Measurements from ENCODE around the gene SPRED1.

SPRED1 gene

GRCh38 chr15:38225381-38225780 lies 27.3 kb upstream of the SPRED1 start:
- no peak for TF ChIP-seq CTCF (IDR thresholded peaks at IDR 0.05; ENCODE audit: low read depth, low read length, poor library complexity, severe bottlenecking)
- TF ChIP-seq EZH2phosphoT487 (IDR thresholded peaks at IDR 0.05; ENCODE audit: borderline replicate concordance, low read length): no peak
- no peaks in the 10 kb centered on the region for H3K79me2 ChIP-seq (ENCODE audit: control insufficient read depth, low read length)
- H3K4me3 ChIP-seq (ENCODE audit: low read length): no peak overlapping the region
- H3K4me2 ChIP-seq (ENCODE audit: low read length): no peak overlapping the region
- H3F3A ChIP-seq (ENCODE audit: control insufficient read depth, insufficient read depth): no peaks in the 10 kb centered on the region
- H3K36me3 ChIP-seq (ENCODE audit: control insufficient read depth, low read length): no peaks in the 10 kb centered on the region
- no peak overlapping the region for H3K27ac ChIP-seq (ENCODE audit: low read depth, low read length)
- no peaks in the 10 kb centered on the region for H3K9me2 ChIP-seq (replicated peaks; ENCODE audit: control insufficient read depth, low read length)
- no peaks in the 10 kb centered on the region for H3K4me1 ChIP-seq (ENCODE audit: control insufficient read depth, low read length)
- no peaks in the 10 kb centered on the region for H3K9me3 ChIP-seq (ENCODE audit: control insufficient read depth, insufficient read depth, low read length)
- H4K20me1 ChIP-seq (ENCODE audit: control insufficient read depth, insufficient read depth, low read depth, low read length): no peaks in the 10 kb centered on the region
- no peaks in the 10 kb centered on the region for H3K27me3 ChIP-seq (ENCODE audit: control insufficient read depth, low read length)

- Histone ChIP-seq H3K4me2 (ENCODE audit: low read length) (no peak overlapping the region), H3K4me1 (ENCODE audit: control insufficient read depth, low read length) (no peaks in the 10 kb centered on the region), H4K20me1 (ENCODE audit: control insufficient read depth, insufficient read depth, low read depth, low read length) (no peaks in the 10 kb centered on the region), H3K4me3 (ENCODE audit: low read length) (no peak overlapping the region), H3K27ac (ENCODE audit: low read depth, low read length) (no peak overlapping the region), H3K9me2 (replicated peaks; ENCODE audit: control insufficient read depth, low read length) (no peaks in the 10 kb centered on the region), H3F3A (ENCODE audit: control insufficient read depth, insufficient read depth) (no peaks in the 10 kb centered on the region), H3K79me2 (ENCODE audit: control insufficient read depth, low read length) (no peaks in the 10 kb centered on the region), H3K36me3 (ENCODE audit: control insufficient read depth, low read length) (no peaks in the 10 kb centered on the region), H3K9me3 (ENCODE audit: control insufficient read depth, insufficient read depth, low read length) (no peaks in the 10 kb centered on the region), H3K27me3 (ENCODE audit: control insufficient read depth, low read length) (no peaks in the 10 kb centered on the region)
- TF ChIP-seq EZH2phosphoT487 (IDR thresholded peaks at IDR 0.05; ENCODE audit: borderline replicate concordance, low read length): no peak
- TF ChIP-seq CTCF (IDR thresholded peaks at IDR 0.05; ENCODE audit: low read depth, low read length, poor library complexity, severe bottlenecking): no peak
These were observed 25.9 kb upstream of the SPRED1 start for GRCh38 chr15:38226608-38227266.

GRCh38 chr15:38227941-38228340 lies 24.7 kb upstream of the SPRED1 start:
- Histone ChIP-seq H3K27me3 (ENCODE audit: control insufficient read depth, low read length) (no peaks in the 10 kb centered on the region), H3K27ac (ENCODE audit: low read depth, low read length) (no peak overlapping the region), H3K4me1 (ENCODE audit: control insufficient read depth, low read length) (no peaks in the 10 kb centered on the region), H3K36me3 (ENCODE audit: control insufficient read depth, low read length) (no peaks in the 10 kb centered on the region), H3K4me3 (ENCODE audit: low read length) (no peak overlapping the region), H3K9me3 (ENCODE audit: control insufficient read depth, insufficient read depth, low read length) (no peaks in the 10 kb centered on the region), H3K9me2 (replicated peaks; ENCODE audit: control insufficient read depth, low read length) (no peaks in the 10 kb centered on the region), H3F3A (ENCODE audit: control insufficient read depth, insufficient read depth) (no peaks in the 10 kb centered on the region), H3K4me2 (ENCODE audit: low read length) (no peak overlapping the region), H4K20me1 (ENCODE audit: control insufficient read depth, insufficient read depth, low read depth, low read length) (no peaks in the 10 kb centered on the region), H3K79me2 (ENCODE audit: control insufficient read depth, low read length) (no peaks in the 10 kb centered on the region)
- no peak for TF ChIP-seq CTCF (IDR thresholded peaks at IDR 0.05; ENCODE audit: low read depth, low read length, poor library complexity, severe bottlenecking)
- no peak for TF ChIP-seq EZH2phosphoT487 (IDR thresholded peaks at IDR 0.05; ENCODE audit: borderline replicate concordance, low read length)
